Pancreas (tissue), 10 donors: ENCODE data around the gene MORF4L2. TPM values are rescaled to one million over a fixed set of nuclear protein-coding genes. Genes with fewer than 3 reads are reported as not detected.

Source experiments
- ATAC-seq, 4 donors: fragments of 200-7000 bp; cut with Tn5 transposase; one replicate each; pipeline versions ENCODE4 v1.8.0 to v1.9.1; 2020; ENCODE audit warnings: mild to moderate bottlenecking in 4 of 4, moderate library complexity in 4 of 4
- DNase-seq, 6 donors: peaks; one replicate each; pipeline ENCODE4 v3.0.0-alpha.2; 2020
- FAIRE-seq: peaks from 2 replicates; lab custom pipeline; 2012; peaks lifted over from hg19 to GRCh38; lab: Jason Lieb, UNC
- H3K27ac ChIP-seq, 4 donors: fragments of 200-600 bp; sonication (generic); 1 replicate in 3 of 4; 2 replicates in 1 of 4; pipeline versions ENCODE4 v1.5.0 to v1.8.0; 2020
- H3K27me3 ChIP-seq, 4 donors: fragments of 200-600 bp; one replicate each; pipeline ENCODE4 v1.8.0; 2021
- H3K36me3 ChIP-seq, 3 donors: fragments of 200-600 bp; sonication (generic) in 1 of 3; one replicate each; pipeline versions ENCODE4 v1.5.0 to v1.8.0; 2020 to 2021
- H3K4me1 ChIP-seq, 3 donors: fragments of 200-600 bp; one replicate each; pipeline ENCODE4 v1.8.0; 2021
- H3K4me3 ChIP-seq, 4 donors: fragments of 200-600 bp; sonication (generic) in 2 of 4; one replicate each; pipeline versions ENCODE4 v1.5.0 to v1.8.0; 2020 to 2021
- H3K9me3 ChIP-seq, 4 donors: fragments of 200-600 bp; one replicate each; pipeline ENCODE4 v1.8.0; 2021
- CTCF ChIP-seq, 4 donors: fragments of 200-600 bp; sonication (generic) in 3 of 4; IDR thresholded peaks; one replicate each; pipeline versions ENCODE4 v1.5.0 to v1.8.0; 2021; ENCODE audit warnings: antibody characterized with exemption in 4 of 4
- WGBS, 2 donors: extraction: QIAGEN DNeasy Blood & Tissue Kit; methylation state at CpG; one replicate each; pipeline ENCODE4 v1.1.7; 2013; 5-methylcytosine and 5-hydroxymethylcytosine counted together
- intact Hi-C, 3 donors: fragments of 100-400 bp; cut with DNase I; formaldehyde crosslinking; loops; one replicate each; pipeline versions ENCODE4 v1.11.1 to v1.14.2; 2022
- polyA plus RNA-seq, 2 donors: library from polyadenylated mRNA; stranded (reverse); fragments of 200-250 nt; gene quantifications; one replicate each; pipeline ENCODE4 v1.2.3, GENCODE V29; 2013
- total RNA-seq, 6 donors: library from RNA; stranded (reverse); fragmentation: NEBNext Ultra II Directional in 4 of 6; extraction: Animal tissue kit (Norgen Biotek cat#: 25700) in 4 of 6; gene quantifications; one replicate each; pipeline versions ENCODE4 v1.2.1 to v1.2.4, GENCODE V29; 2021 to 2023
- donor health status: healthy with polysubstance abuse.
- donor health status: DM: no; HTN: no; CAD: no; lungs with moderate emphysema.
- donor health status: DM: no; HTN: no; CAD: no.
- donor health status: control.
- donor health status: control.
- donor health status: Bipolar disorder and iron deficiency.
- donor health status: DM: yes; HTN: yes; CAD: no.
- donor health status: DM: no; HTN: no; CAD: no.
- donor health status: DM: no; HTN: no; CAD: no.
- donor health status: DM: yes; HTN: yes; CAD: no.

MORF4L2 gene
- total and polyA plus RNA-seq, 8 donors, result 83.2 to 191 (median 125) TPM

GRCh38 chrX:103697687-103698086 lies 11.2 kb upstream of the MORF4L2 start:
- FAIRE-seq (no peak), DNase-seq (no peak), ATAC-seq (no peak)
- no peak for TF ChIP-seq CTCF (IDR thresholded peaks at IDR 0.05)
- intact Hi-C loops, result loop anchor here in 1 of 3 donors (10.0 kb wide), 1 partner anchor 163 kb away; no protein-coding TSS in a partner anchor
- Histone ChIP-seq H3K4me1 (no peaks in the 10 kb centered on the region), H3K4me3 (no peak overlapping the region), H3K27ac (no peak overlapping the region), H3K9me3 (no peaks in the 10 kb centered on the region), H3K36me3 (no peaks in the 10 kb centered on the region), H3K27me3 (no peaks in the 10 kb centered on the region)

- 27 to 44% methylated on average over 1 of the region's 1 CpG for WGBS, 2 donors
- no peak overlapping the region for H3K4me3 ChIP-seq
- FAIRE-seq (no peak), DNase-seq (no peak), ATAC-seq (no peak)
- H3K9me3 ChIP-seq, result no peaks in the 10 kb centered on the region
- H3K27ac ChIP-seq, result no peak overlapping the region
- no peaks in the 10 kb centered on the region for H3K4me1 ChIP-seq
- intact Hi-C loops, result loop anchor here in 1 of 3 donors (10.0 kb wide), 1 partner anchor 156 kb away; no protein-coding TSS in a partner anchor
- TF ChIP-seq CTCF (IDR thresholded peaks at IDR 0.05), result no peak
- no peaks in the 10 kb centered on the region for H3K36me3 ChIP-seq
- H3K27me3 ChIP-seq, result peaks cover 0 to 4% (median 0%) of the 10 kb centered on the region in 4 donors
These were observed 4.6 kb upstream of the MORF4L2 start for GRCh38 chrX:103691059-103691458.

- no peak overlapping the region for H3K27ac ChIP-seq
- peak; percentile 93 for FAIRE-seq
These were observed 2.4 kb upstream of the MORF4L2 start for GRCh38 chrX:103688946-103689345.

GRCh38 chrX:103687696-103688201 lies 1.2 kb upstream of the MORF4L2 start:
- H3K9me3 ChIP-seq, result peaks cover 0 to 3% (median 0%) of the 10 kb centered on the region in 4 donors
- H3K27me3 ChIP-seq, result peaks cover 0 to 4% (median 0%) of the 10 kb centered on the region in 4 donors
- H3K4me1 ChIP-seq, result peaks cover 0 to 13% (median 11%) of the 10 kb centered on the region in 3 donors
- H3K36me3 ChIP-seq, result peaks cover 0 to 6% (median 0%) of the 10 kb centered on the region in 3 donors
- H3K4me3 ChIP-seq, result peak overlapping the region; percentile 18 to 47 (median 38)
- 0 to 21% methylated on average over 17 of the region's 17 CpGs for WGBS, 2 donors
- intact Hi-C loops, result no loop called here
- TF ChIP-seq CTCF (IDR thresholded peaks at IDR 0.05), result peak in 1 of 4 donors; percentile 19
- ATAC-seq, result peak; percentile 36 to 51 (median 38)
- peak overlapping the region; percentile 87 to 98 (median 94) for H3K27ac ChIP-seq
- peak in 5 of 6 donors; percentile 54 to 71 (median 63) for DNase-seq
- FAIRE-seq, result peak; percentile 37

More at GRCh38 chrX:103688946-103689345, 2.4 kb upstream of the MORF4L2 start:
- DNase-seq, result no peak
- Histone ChIP-seq H3K27me3 (peaks cover 0 to 4% (median 0%) of the 10 kb centered on the region in 4 donors), H3K4me3 (no peak overlapping the region), H3K9me3 (peaks cover 0 to 3% (median 0%) of the 10 kb centered on the region in 4 donors), H3K36me3 (peaks cover 0 to 6% (median 0%) of the 10 kb centered on the region in 3 donors), H3K4me1 (peaks cover 0 to 13% (median 8%) of the 10 kb centered on the region in 3 donors)
- WGBS, 2 donors, result 24 to 28% methylated on average over 4 of the region's 4 CpGs
- intact Hi-C loops, result no loop called here
- peak in 1 of 4 donors; percentile 19 for ATAC-seq
- TF ChIP-seq CTCF (IDR thresholded peaks at IDR 0.05), result peak; percentile 26 to 65 (median 54)
